GM13977 (cell line): Measurements from ENCODE around the gene DGKG.

Experiments
- DNase-seq: peaks from one replicate; pipeline ENCODE4 v3.0.0; 2012; ENCODE audit warnings: low spot score
- in situ Hi-C: fragments of 300-500 bp; cut with MboI; formaldehyde crosslinking; loops from one replicate; pipeline ENCODE4 v1.12.0; 2022; ENCODE audit warnings: low sequenced_read_pairs, low pct_unique_long_range_greater_than_20kb, mixed read lengths, inconsistent platforms; ENCODE audit not compliant: unreplicated experiment
- TF ChIP-seq, protein P1 (sequence below): IDR thresholded peaks from 2 replicates; pipeline ENCODE4 v1.5.1; 2012; ENCODE audit warnings: mild to moderate bottlenecking, control low read depth; ENCODE audit not compliant: insufficient read depth; ENCODE audit errors: extremely low read depth, missing control alignments

The DGKG gene

DNA sequence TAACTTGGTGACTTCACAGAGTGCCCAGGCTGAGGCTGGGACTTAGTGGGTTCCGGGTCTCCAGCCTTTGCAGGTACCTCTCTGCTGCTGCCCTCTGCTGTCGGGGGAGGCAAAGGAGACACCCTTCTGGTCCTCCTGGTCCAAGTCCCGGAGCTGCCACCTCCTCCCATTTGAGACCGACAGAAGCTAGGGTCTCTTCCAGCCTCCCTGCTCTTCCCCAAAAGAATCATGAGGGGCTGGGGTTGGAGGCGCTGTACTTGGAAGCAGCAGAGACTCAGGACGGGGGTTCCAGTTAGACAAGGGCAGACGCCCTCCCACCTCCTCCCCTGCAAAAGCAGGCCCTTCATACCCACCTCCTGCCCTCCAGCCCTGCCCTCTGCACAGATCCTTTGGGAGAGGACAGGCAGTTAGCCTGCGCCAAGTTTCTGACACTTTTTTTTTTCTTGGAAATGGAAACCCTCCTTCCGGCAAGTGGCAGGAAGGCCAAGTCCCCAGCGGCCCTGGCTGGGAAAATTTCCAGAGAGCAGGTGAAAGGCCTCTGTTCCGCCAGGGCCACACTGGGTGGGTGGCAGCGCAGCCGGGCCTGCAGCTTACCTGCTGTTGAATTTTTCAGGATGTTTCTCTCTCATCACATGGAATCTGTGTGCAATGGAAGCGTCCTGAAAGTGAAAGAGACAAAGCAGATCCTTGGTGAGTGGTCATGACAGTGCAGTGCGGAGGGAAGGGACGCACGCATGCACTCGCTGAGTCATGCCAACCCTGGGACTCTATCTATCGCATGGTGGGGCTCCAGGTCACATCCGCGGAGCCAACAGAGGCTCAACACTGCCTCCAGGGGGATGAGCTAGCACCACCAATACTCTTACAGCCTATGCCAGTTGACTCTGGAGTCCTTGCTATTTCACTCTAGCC, 119.9 kb downstream of the DGKG start:
- in situ Hi-C loops: no loop called here
- TF ChIP-seq, protein P1, sequence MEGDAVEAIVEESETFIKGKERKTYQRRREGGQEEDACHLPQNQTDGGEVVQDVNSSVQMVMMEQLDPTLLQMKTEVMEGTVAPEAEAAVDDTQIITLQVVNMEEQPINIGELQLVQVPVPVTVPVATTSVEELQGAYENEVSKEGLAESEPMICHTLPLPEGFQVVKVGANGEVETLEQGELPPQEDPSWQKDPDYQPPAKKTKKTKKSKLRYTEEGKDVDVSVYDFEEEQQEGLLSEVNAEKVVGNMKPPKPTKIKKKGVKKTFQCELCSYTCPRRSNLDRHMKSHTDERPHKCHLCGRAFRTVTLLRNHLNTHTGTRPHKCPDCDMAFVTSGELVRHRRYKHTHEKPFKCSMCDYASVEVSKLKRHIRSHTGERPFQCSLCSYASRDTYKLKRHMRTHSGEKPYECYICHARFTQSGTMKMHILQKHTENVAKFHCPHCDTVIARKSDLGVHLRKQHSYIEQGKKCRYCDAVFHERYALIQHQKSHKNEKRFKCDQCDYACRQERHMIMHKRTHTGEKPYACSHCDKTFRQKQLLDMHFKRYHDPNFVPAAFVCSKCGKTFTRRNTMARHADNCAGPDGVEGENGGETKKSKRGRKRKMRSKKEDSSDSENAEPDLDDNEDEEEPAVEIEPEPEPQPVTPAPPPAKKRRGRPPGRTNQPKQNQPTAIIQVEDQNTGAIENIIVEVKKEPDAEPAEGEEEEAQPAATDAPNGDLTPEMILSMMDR: peak; percentile 80
- DNase-seq: peak; percentile 72

DNA sequence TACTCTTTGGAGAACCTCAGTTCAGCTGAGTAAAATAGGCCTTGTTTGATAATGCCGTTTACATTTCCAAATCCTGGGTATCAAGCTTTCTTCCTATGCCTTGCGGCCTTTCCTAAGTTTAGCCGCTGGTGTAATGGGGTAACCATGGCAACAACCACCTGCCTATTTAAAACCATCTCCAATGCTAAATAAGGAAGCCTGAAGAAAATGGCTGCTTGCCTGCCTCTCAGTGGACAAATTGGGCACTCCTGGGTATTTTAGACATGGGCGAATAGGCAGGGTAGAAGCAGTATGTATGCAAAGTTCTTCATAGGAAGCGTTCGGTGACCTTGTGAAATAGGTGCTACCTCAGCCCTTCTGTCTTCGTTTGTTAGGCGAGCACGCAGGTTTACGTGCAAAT, 122.7 kb downstream of the DGKG start:
- no peak for DNase-seq
- TF ChIP-seq, protein P1: peak; percentile 20
- in situ Hi-C loops: no loop called here

DNA sequence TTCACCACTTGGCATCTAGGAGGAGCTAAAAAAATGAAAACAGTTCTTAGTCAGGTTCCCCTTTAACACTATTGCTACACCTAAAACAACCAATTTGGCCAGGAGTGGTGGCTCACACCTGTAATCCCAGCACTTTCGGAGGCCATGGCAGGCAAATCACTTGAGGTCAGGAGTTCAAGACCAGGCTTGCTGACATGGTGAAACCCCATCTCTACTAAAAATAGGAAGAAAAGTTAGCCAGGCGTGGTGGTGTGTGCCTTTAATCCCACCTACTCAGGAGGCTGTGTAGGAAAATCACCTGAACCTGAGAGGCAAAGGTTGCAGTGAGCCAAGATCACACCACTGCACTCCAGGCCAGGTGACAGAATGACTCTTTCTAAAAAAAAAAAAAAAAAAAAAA, 124.1 kb downstream of the DGKG start:
- TF ChIP-seq, protein P1: no peak
- no peak for DNase-seq
- in situ Hi-C loops: no loop called here

DNA sequence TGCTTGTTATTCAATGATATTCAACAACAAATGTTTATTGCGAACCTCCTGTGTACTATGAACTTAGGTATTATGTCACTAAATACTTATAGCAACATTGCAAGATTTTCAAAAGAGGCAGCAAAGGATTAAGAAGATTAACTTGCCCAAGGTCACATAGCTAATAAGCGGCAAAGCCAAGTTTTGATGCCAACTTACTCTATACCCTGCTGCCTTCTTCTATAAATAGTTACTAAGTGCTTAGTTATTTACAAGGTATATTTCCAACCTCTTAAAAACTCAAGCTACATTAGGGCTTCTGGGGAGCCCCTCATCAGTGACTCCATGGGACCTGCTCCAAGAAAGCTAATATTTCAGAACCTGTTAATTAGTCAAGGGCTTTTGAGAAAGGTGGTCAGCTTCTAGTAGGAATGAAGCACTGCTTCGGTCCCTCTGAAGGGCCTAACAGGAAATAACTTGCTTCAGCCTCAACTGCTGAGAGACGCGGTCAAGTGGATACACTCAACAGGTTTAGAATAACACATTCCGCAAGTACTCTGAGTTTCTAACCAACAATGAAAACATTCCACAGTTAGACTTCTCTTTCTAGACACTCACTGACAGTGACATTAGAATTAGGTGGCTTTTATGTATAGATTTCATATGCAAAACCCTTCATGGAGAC, 125.5 kb downstream of the DGKG start:
- no peak for DNase-seq
- TF ChIP-seq, protein P1: no peak
- in situ Hi-C loops: no loop called here

DNA sequence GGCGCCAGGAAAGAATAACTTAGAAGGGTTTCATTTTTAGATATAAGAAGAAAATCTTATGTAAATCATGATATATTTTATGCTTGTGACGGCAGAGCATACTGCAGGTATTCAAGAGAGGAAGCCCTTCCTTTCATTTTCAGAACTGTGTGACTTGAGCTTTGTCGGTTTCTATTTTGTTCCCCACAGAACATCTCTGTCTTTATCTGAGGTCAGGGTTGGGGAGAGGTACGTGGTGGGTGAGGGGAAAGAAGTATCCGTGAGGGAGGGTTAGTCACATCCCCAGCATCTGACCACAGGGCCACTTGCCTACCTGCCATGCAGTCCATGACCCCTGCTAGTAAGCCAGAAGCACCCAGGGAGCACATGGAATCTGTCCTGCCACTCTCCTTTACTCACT, 126.5 kb downstream of the DGKG start:
- DNase-seq: peak; percentile 64
- in situ Hi-C loops: no loop called here
- TF ChIP-seq, protein P1: no peak

DNA sequence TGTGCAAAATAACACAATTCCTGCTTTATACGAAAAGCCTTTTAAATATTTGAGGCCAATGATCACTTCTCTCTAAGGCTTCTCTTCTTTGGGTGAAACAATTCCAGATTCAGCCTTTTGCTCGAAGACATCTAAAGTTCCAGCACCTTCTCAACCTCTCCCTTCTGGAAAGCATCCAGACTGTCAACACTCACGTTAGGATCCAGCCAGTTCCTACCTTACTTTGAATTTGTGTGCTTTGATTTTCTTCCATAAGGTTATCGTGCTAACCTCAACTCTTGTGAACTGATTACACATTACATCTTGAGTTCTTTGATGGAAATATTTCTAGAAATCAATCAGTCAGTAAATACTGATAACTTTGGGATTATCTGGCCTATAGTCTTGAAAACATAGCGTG, 127.9 kb downstream of the DGKG start:
- TF ChIP-seq, protein P1: no peak
- in situ Hi-C loops: no loop called here
- no peak for DNase-seq
